Natural killer cell treated with Interleukin-12 subunit alpha and Interleukin-12 subunit beta and Interleukin-15 and Interleukin-18, amount 100 ng/mL, for 72 hours (primary cell): ENCODE data around the gene SLF2. TPM values are rescaled to one million over a fixed set of nuclear protein-coding genes. Genes with fewer than 3 reads are reported as not detected.

Experiments used
- ATAC-seq, 2 donors: fragments of 150-1000 bp; cut with Tn5 transposase in 1 of 2; sonication (Bioruptor Pico), chemical (Tn5 transposase) in 1 of 2; 2 replicates each; pipeline ENCODE4 v1.10.0; 2021
- DNase-seq: peaks from one replicate; pipeline ENCODE4 v3.0.0; 2022; ENCODE audit warnings: low spot score
- H3K27ac Mint-ChIP-seq, 2 donors: 1 replicate in 1 of 2; 2 replicates in 1 of 2; pipeline ENCODE4 v1.8.0; 2022; ENCODE audit warnings: mixed read lengths in 2 of 2, mild to moderate bottlenecking in 1 of 2, moderate library complexity in 1 of 2
- H3K27me3 Mint-ChIP-seq, 2 donors: 1 replicate in 1 of 2; 2 replicates in 1 of 2; pipeline ENCODE4 v1.8.0; 2022; ENCODE audit warnings: mixed read lengths in 2 of 2
- H3K36me3 Mint-ChIP-seq: one replicate; pipeline ENCODE4 v1.8.0; 2022; ENCODE audit warnings: mixed read lengths
- H3K4me1 Mint-ChIP-seq, 2 donors: 1 replicate in 1 of 2; 2 replicates in 1 of 2; pipeline ENCODE4 v1.8.0; 2022; ENCODE audit warnings: low read depth in 2 of 2, mixed read lengths in 2 of 2, mild to moderate bottlenecking in 1 of 2
- H3K4me3 Mint-ChIP-seq: one replicate; pipeline ENCODE4 v1.8.0; 2022; ENCODE audit warnings: mixed read lengths
- H3K9me3 Mint-ChIP-seq: 2 replicates; pipeline ENCODE4 v1.8.0; 2022; ENCODE audit warnings: mixed read lengths
- total RNA-seq, 2 donors: library from RNA; stranded (reverse); gene quantifications; one replicate each; pipeline ENCODE4 v1.2.3, GENCODE V29; 2022

The SLF2 gene
- total RNA-seq: 10 to 100 TPM; 27.8 to 44.3 TPM

- Mint-ChIP-seq H3K36me3 (peaks cover 13% of the 10 kb centered on the region), H3K9me3 (no peaks in the 10 kb centered on the region), H3K4me3 (peak within 1 kb of the TSS; percentile 99), H3K27me3 (no peaks in the 10 kb centered on the region), H3K27ac (peak within 1 kb of the TSS; percentile 97 to 99), H3K4me1 (peaks cover 27 to 50% of the 10 kb centered on the region in 2 donors)
- DNase-seq (peak; percentile 98), ATAC-seq (peak; percentile 95 to 96)
Observed at GRCh38 chr10:100912605-100913469, at the start of gene SLF2. Gene SLF2, plus strand, starts transcription at chr10:100912963. Its CDS starts 148 bp downstream, at chr10:100913111.

GRCh38 chr10:100863433-100863832 lies 49.3 kb upstream of the SLF2 start:
- Mint-ChIP-seq H3K27me3 (peaks cover 38 to 58% of the 10 kb centered on the region in 2 donors), H3K9me3 (no peaks in the 10 kb centered on the region), H3K4me3 (no peak overlapping the region), H3K27ac (no peak overlapping the region), H3K36me3 (no peaks in the 10 kb centered on the region), H3K4me1 (peaks cover 0 to 3% of the 10 kb centered on the region in 2 donors)
- ATAC-seq: no peak
- DNase-seq: no peak

GRCh38 chr10:100864036-100864885 lies 48.5 kb upstream of the SLF2 start:
- DNase-seq (peak; percentile 55), ATAC-seq (no peak)
- no peak overlapping the region for H3K27ac Mint-ChIP-seq
- peaks cover 0 to 3% of the 10 kb centered on the region in 2 donors for H3K4me1 Mint-ChIP-seq
- H3K27me3 Mint-ChIP-seq: peaks cover 30 to 50% of the 10 kb centered on the region in 2 donors
- H3K4me3 Mint-ChIP-seq: no peak overlapping the region
- no peaks in the 10 kb centered on the region for H3K9me3 Mint-ChIP-seq
- H3K36me3 Mint-ChIP-seq: no peaks in the 10 kb centered on the region

- Mint-ChIP-seq H3K4me3 (no peak overlapping the region), H3K36me3 (no peaks in the 10 kb centered on the region), H3K27ac (no peak overlapping the region), H3K4me1 (peaks cover 0 to 3% of the 10 kb centered on the region in 2 donors), H3K9me3 (no peaks in the 10 kb centered on the region), H3K27me3 (peaks cover 26 to 44% of the 10 kb centered on the region in 2 donors)
- DNase-seq: peak; percentile 15
- ATAC-seq: no peak
Observed at GRCh38 chr10:100864978-100865377, 47.8 kb upstream of the SLF2 start.

GRCh38 chr10:100866010-100866409 lies 46.8 kb upstream of the SLF2 start:
- Mint-ChIP-seq H3K27me3 (peaks cover 26 to 44% of the 10 kb centered on the region in 2 donors), H3K27ac (no peak overlapping the region), H3K4me3 (no peak overlapping the region), H3K36me3 (no peaks in the 10 kb centered on the region), H3K9me3 (no peaks in the 10 kb centered on the region), H3K4me1 (peaks cover 0 to 3% of the 10 kb centered on the region in 2 donors)
- no peak for DNase-seq
- no peak for ATAC-seq

- Mint-ChIP-seq H3K36me3 (no peaks in the 10 kb centered on the region), H3K4me3 (no peak overlapping the region), H3K9me3 (no peaks in the 10 kb centered on the region), H3K27ac (no peak overlapping the region), H3K4me1 (peaks cover 0 to 3% of the 10 kb centered on the region in 2 donors), H3K27me3 (peaks cover 24 to 39% of the 10 kb centered on the region in 2 donors)
- DNase-seq (no peak), ATAC-seq (no peak)
Observed at GRCh38 chr10:100866575-100867098, 46.1 kb upstream of the SLF2 start.

- ATAC-seq (no peak), DNase-seq (no peak)
- H3K9me3 Mint-ChIP-seq: no peaks in the 10 kb centered on the region
- no peak overlapping the region for H3K27ac Mint-ChIP-seq
- no peaks in the 10 kb centered on the region for H3K36me3 Mint-ChIP-seq
- H3K27me3 Mint-ChIP-seq: peaks cover 20 to 32% of the 10 kb centered on the region in 2 donors
- H3K4me1 Mint-ChIP-seq: peaks cover 0 to 3% of the 10 kb centered on the region in 2 donors
- no peak overlapping the region for H3K4me3 Mint-ChIP-seq
Observed at GRCh38 chr10:100867261-100867963, 45.4 kb upstream of the SLF2 start.

GRCh38 chr10:100868382-100868781 lies 44.4 kb upstream of the SLF2 start:
- DNase-seq (no peak), ATAC-seq (no peak)
- no peak overlapping the region for H3K27ac Mint-ChIP-seq
- H3K27me3 Mint-ChIP-seq: peaks cover 16 to 22% of the 10 kb centered on the region in 2 donors
- H3K4me1 Mint-ChIP-seq: peaks cover 0 to 3% of the 10 kb centered on the region in 2 donors
- H3K4me3 Mint-ChIP-seq: no peak overlapping the region
- no peaks in the 10 kb centered on the region for H3K36me3 Mint-ChIP-seq
- no peaks in the 10 kb centered on the region for H3K9me3 Mint-ChIP-seq

- Mint-ChIP-seq H3K36me3 (no peaks in the 10 kb centered on the region), H3K9me3 (no peaks in the 10 kb centered on the region), H3K4me1 (peaks cover 0 to 3% of the 10 kb centered on the region in 2 donors), H3K27me3 (peaks cover 19 to 21% of the 10 kb centered on the region in 2 donors), H3K27ac (no peak overlapping the region), H3K4me3 (no peak overlapping the region)
- DNase-seq (no peak), ATAC-seq (no peak)
Observed at GRCh38 chr10:100869399-100869798, 43.4 kb upstream of the SLF2 start.

GRCh38 chr10:100872034-100872791 lies 40.5 kb upstream of the SLF2 start:
- Mint-ChIP-seq H3K27ac (no peak overlapping the region), H3K9me3 (no peaks in the 10 kb centered on the region), H3K36me3 (no peaks in the 10 kb centered on the region), H3K4me1 (no peaks in the 10 kb centered on the region), H3K4me3 (no peak overlapping the region), H3K27me3 (peaks cover 4 to 11% of the 10 kb centered on the region in 2 donors)
- peak in 1 of 2 donors; percentile 56 for ATAC-seq
- no peak for DNase-seq

GRCh38 chr10:100873146-100873826 lies 39.5 kb upstream of the SLF2 start:
- ATAC-seq: no peak
- no peak overlapping the region for H3K27ac Mint-ChIP-seq
- H3K4me3 Mint-ChIP-seq: no peak overlapping the region
- no peaks in the 10 kb centered on the region for H3K4me1 Mint-ChIP-seq
- DNase-seq: no peak
- no peaks in the 10 kb centered on the region for H3K9me3 Mint-ChIP-seq
- H3K27me3 Mint-ChIP-seq: peaks cover 9 to 18% of the 10 kb centered on the region in 2 donors
- no peaks in the 10 kb centered on the region for H3K36me3 Mint-ChIP-seq

- H3K27me3 Mint-ChIP-seq: peaks cover 9 to 18% of the 10 kb centered on the region in 2 donors
- H3K4me1 Mint-ChIP-seq: no peaks in the 10 kb centered on the region
- no peak overlapping the region for H3K27ac Mint-ChIP-seq
- no peaks in the 10 kb centered on the region for H3K9me3 Mint-ChIP-seq
- ATAC-seq (no peak), DNase-seq (no peak)
- H3K4me3 Mint-ChIP-seq: no peak overlapping the region
- H3K36me3 Mint-ChIP-seq: no peaks in the 10 kb centered on the region
Observed at GRCh38 chr10:100873827-100874326, 38.9 kb upstream of the SLF2 start.
